Neuronal stem cell (in vitro differentiated cells): ENCODE data around the gene HDAC1.

ENCODE experiments used
- DNase-seq: peaks from one replicate; pipeline ENCODE4 v3.0.0-alpha.2; 2013; ENCODE audit warnings: low spot score
- H2AFZ ChIP-seq: one replicate; pipeline ENCODE4 v1.6.1; 2013; ENCODE audit warnings: mild to moderate bottlenecking, low read length, inconsistent platforms
- H2AK5ac ChIP-seq: 2 replicates; pipeline ENCODE4 v1.6.1; 2013; ENCODE audit warnings: low read depth, mild to moderate bottlenecking, inconsistent platforms, low read length, moderate library complexity, mixed read lengths
- H2BK120ac ChIP-seq: 2 replicates; pipeline ENCODE4 v1.6.1; 2013; ENCODE audit warnings: low read depth, mild to moderate bottlenecking, inconsistent platforms, low read length, moderate library complexity, mixed read lengths
- H2BK12ac ChIP-seq: one replicate; pipeline ENCODE4 v1.6.1; 2013; ENCODE audit warnings: low read length, inconsistent platforms
- H2BK15ac ChIP-seq: 2 replicates; pipeline ENCODE4 v1.6.1; 2013; ENCODE audit warnings: mild to moderate bottlenecking, low read length, inconsistent platforms, mixed read lengths
- H2BK5ac ChIP-seq: one replicate; pipeline ENCODE4 v1.6.1; 2013; ENCODE audit warnings: inconsistent platforms, mild to moderate bottlenecking, low read length, moderate library complexity
- H3K14ac ChIP-seq: one replicate; pipeline ENCODE4 v1.6.1; 2013; ENCODE audit warnings: low read length, inconsistent platforms
- H3K18ac ChIP-seq: 2 replicates; pipeline ENCODE4 v1.6.1; 2013; ENCODE audit warnings: low read length, inconsistent platforms
- H3K23ac ChIP-seq: 2 replicates; pipeline ENCODE4 v1.6.1; 2013; ENCODE audit warnings: low read depth, mild to moderate bottlenecking, mixed read lengths, low read length, inconsistent platforms; ENCODE audit not compliant: poor library complexity
- H3K27ac ChIP-seq: replicated peaks from 3 replicates; pipeline ENCODE4 v1.5.1; 2013; ENCODE audit warnings: low read length, inconsistent platforms
- H3K27me3 ChIP-seq, 3 experiments: 2 replicates each; pipeline ENCODE4 v1.6.1; 2013; ENCODE audit warnings: low read length in 3 of 3, mild to moderate bottlenecking in 2 of 3, inconsistent platforms in 1 of 3, low read depth in 1 of 3, mixed read lengths in 1 of 3, moderate library complexity in 1 of 3; ENCODE audit not compliant: control insufficient read depth in 3 of 3, insufficient read depth in 3 of 3
- H3K36me3 ChIP-seq, 2 donors: replicated peaks in 1 of 2; 2 replicates each; pipeline ENCODE4 v1.6.1; 2013; ENCODE audit warnings: low read length in 2 of 2; ENCODE audit not compliant: control insufficient read depth in 2 of 2, insufficient read depth in 2 of 2
- H3K4ac ChIP-seq: 2 replicates; pipeline ENCODE4 v1.6.1; 2013; ENCODE audit warnings: inconsistent platforms, mild to moderate bottlenecking, low read length, moderate library complexity
- H3K4me1 ChIP-seq, 2 donors: 1 replicate in 1 of 2; 2 replicates in 1 of 2; pipeline ENCODE4 v1.6.1; 2013; ENCODE audit warnings: low read length in 2 of 2, low read depth in 1 of 2; ENCODE audit not compliant: control insufficient read depth in 2 of 2, insufficient read depth in 1 of 2
- H3K4me2 ChIP-seq: one replicate; pipeline ENCODE4 v1.6.1; 2013; ENCODE audit warnings: mild to moderate bottlenecking, low read length, inconsistent platforms; ENCODE audit not compliant: insufficient read depth, poor library complexity, severe bottlenecking
- H3K4me3 ChIP-seq, 2 donors: 2 replicates each; pipeline ENCODE4 v1.5.1; 2013; ENCODE audit warnings: low read length in 2 of 2, mild to moderate bottlenecking in 2 of 2, inconsistent platforms in 1 of 2, moderate library complexity in 1 of 2
- H3K79me1 ChIP-seq: one replicate; pipeline ENCODE4 v1.6.1; 2013; ENCODE audit warnings: low read depth, mild to moderate bottlenecking, inconsistent platforms, low read length, moderate library complexity
- H3K9ac ChIP-seq: one replicate; pipeline ENCODE4 v1.6.1; 2013; ENCODE audit warnings: mild to moderate bottlenecking, low read depth, low read length, inconsistent platforms; ENCODE audit not compliant: poor library complexity
- H3K9me3 ChIP-seq, 2 donors: replicated peaks in 1 of 2; 2 replicates each; pipeline versions ENCODE3 to v1.6.1; 2013; ENCODE audit warnings: low read length in 2 of 2, mild to moderate bottlenecking in 2 of 2, inconsistent platforms in 1 of 2, low read depth in 1 of 2, mixed read lengths in 1 of 2, moderate library complexity in 1 of 2; ENCODE audit not compliant: control insufficient read depth in 2 of 2, insufficient read depth in 1 of 2
- H4K8ac ChIP-seq: one replicate; pipeline ENCODE4 v1.6.1; 2013; ENCODE audit warnings: low read depth, mild to moderate bottlenecking, inconsistent platforms, low read length, moderate library complexity
- H4K91ac ChIP-seq: one replicate; pipeline ENCODE4 v1.6.1; 2013; ENCODE audit warnings: low read length, low read depth, mild to moderate bottlenecking, inconsistent platforms; ENCODE audit not compliant: poor library complexity
- WGBS, 2 donors: extraction: QIAGEN DNeasy Blood & Tissue Kit; methylation state at CpG; one replicate each; pipeline ENCODE4 v1.1.7; 2013; ENCODE audit warnings: missing lambda C conversion rate in 2 of 2, mixed read lengths in 1 of 2; ENCODE audit not compliant: insufficient read length in 2 of 2, insufficient replicate concordance in 1 of 2; ENCODE audit errors: extremely low coverage in 2 of 2; 5-methylcytosine and 5-hydroxymethylcytosine counted together

HDAC1 gene

GRCh38 chr1:32330558-32331151 is 38.8 kb downstream of the HDAC1 start:
- no CpG with 5 or more reads among the region's 12 CpGs for WGBS, 2 donors
- peaks cover 61 to 90% of the 10 kb centered on the region in 2 donors for H3K36me3 ChIP-seq
- H2BK15ac ChIP-seq, result no peak overlapping the region

GRCh38 chr1:32331549-32331948 is 39.7 kb downstream of the HDAC1 start:
- WGBS, 2 donors, result no CpG with 5 or more reads among the region's 12 CpGs
- H3K4ac ChIP-seq, result no peak overlapping the region
- H2BK15ac ChIP-seq, result no peak overlapping the region
- H4K8ac ChIP-seq, result no peak overlapping the region
- H3K23ac ChIP-seq, result peak overlapping the region; percentile 34
- H3K4me2 ChIP-seq, result no peak overlapping the region
- peak overlapping the region; percentile 19 for H3K27ac ChIP-seq
- H2BK120ac ChIP-seq, result no peak overlapping the region
- no peak overlapping the region for H2AK5ac ChIP-seq
- no peak overlapping the region for H3K14ac ChIP-seq
- H2BK5ac ChIP-seq, result no peak overlapping the region
- no peak overlapping the region for H4K91ac ChIP-seq
- no peak overlapping the region for H2BK12ac ChIP-seq
- H3K9ac ChIP-seq, result no peak overlapping the region
- H3K79me1 ChIP-seq, result peaks cover 2% of the 10 kb centered on the region
- no peak for DNase-seq
- H3K36me3 ChIP-seq, result peaks cover 61 to 85% of the 10 kb centered on the region in 2 donors
- no peak overlapping the region for H3K4me3 ChIP-seq
- no peaks in the 10 kb centered on the region for H3K27me3 ChIP-seq
- H3K9me3 ChIP-seq, result peaks cover 0 to 2% of the 10 kb centered on the region in 2 donors
- H2AFZ ChIP-seq, result no peak overlapping the region
- H3K18ac ChIP-seq, result no peak overlapping the region
- H3K4me1 ChIP-seq, result peaks cover 11 to 13% of the 10 kb centered on the region in 2 donors

More at GRCh38 chr1:32330558-32331151, 38.8 kb downstream of the HDAC1 start:
- Histone ChIP-seq H3K18ac (no peak overlapping the region), H3K4me3 (no peak overlapping the region), H3K79me1 (peaks cover 2% of the 10 kb centered on the region), H3K27ac (no peak overlapping the region), H4K91ac (no peak overlapping the region), H2BK12ac (no peak overlapping the region), H2AFZ (no peak overlapping the region), H3K4me2 (no peak overlapping the region), H3K9me3 (peaks cover 0 to 2% of the 10 kb centered on the region in 2 donors), H2BK5ac (no peak overlapping the region), H4K8ac (no peak overlapping the region), H3K9ac (no peak overlapping the region), H3K4me1 (peaks cover 10 to 11% of the 10 kb centered on the region in 2 donors), H2AK5ac (no peak overlapping the region), H3K23ac (no peak overlapping the region), H3K4ac (no peak overlapping the region), H3K27me3 (no peaks in the 10 kb centered on the region), H3K14ac (no peak overlapping the region), H2BK120ac (no peak overlapping the region)
- DNase-seq, result no peak

- Histone ChIP-seq H3K23ac (peak overlapping the region; percentile 77), H3K79me1 (peaks cover 2% of the 10 kb centered on the region), H3K27me3 (no peaks in the 10 kb centered on the region), H2BK12ac (no peak overlapping the region), H2BK15ac (no peak overlapping the region), H3K14ac (no peak overlapping the region), H3K4me2 (no peak overlapping the region), H3K27ac (peak overlapping the region; percentile 27), H3K9me3 (peaks cover 0 to 2% of the 10 kb centered on the region in 2 donors), H2BK120ac (no peak overlapping the region), H3K9ac (no peak overlapping the region), H3K4me1 (peaks cover 19 to 22% of the 10 kb centered on the region in 2 donors), H3K18ac (no peak overlapping the region), H4K8ac (no peak overlapping the region), H3K36me3 (peaks cover 53 to 76% of the 10 kb centered on the region in 2 donors), H3K4me3 (no peak overlapping the region), H4K91ac (no peak overlapping the region), H2AK5ac (no peak overlapping the region), H2BK5ac (no peak overlapping the region), H2AFZ (no peak overlapping the region), H3K4ac (no peak overlapping the region)
- WGBS, 2 donors, result no CpG with 5 or more reads among the region's 3 CpGs
- no peak for DNase-seq
Observed at GRCh38 chr1:32332290-32333079, 40.6 kb downstream of the HDAC1 start.

- Histone ChIP-seq H3K18ac (no peak overlapping the region), H2BK5ac (no peak overlapping the region), H3K9me3 (peaks cover 0 to 2% of the 10 kb centered on the region in 2 donors), H3K4me3 (peak overlapping the region in 1 of 2 donors; percentile 82), H2BK12ac (no peak overlapping the region), H3K9ac (no peak overlapping the region), H2AFZ (no peak overlapping the region), H3K23ac (no peak overlapping the region), H3K27ac (no peak overlapping the region), H4K8ac (no peak overlapping the region), H3K27me3 (no peaks in the 10 kb centered on the region), H3K4me2 (no peak overlapping the region), H3K14ac (no peak overlapping the region), H2BK120ac (no peak overlapping the region), H2AK5ac (no peak overlapping the region), H4K91ac (no peak overlapping the region), H3K4ac (no peak overlapping the region), H2BK15ac (no peak overlapping the region), H3K36me3 (peaks cover 50 to 67% of the 10 kb centered on the region in 2 donors), H3K79me1 (peaks cover 2% of the 10 kb centered on the region), H3K4me1 (peaks cover 28 to 32% of the 10 kb centered on the region in 2 donors)
- no CpG with 5 or more reads among the region's 3 CpGs for WGBS, 2 donors
- no peak for DNase-seq
Observed at GRCh38 chr1:32333251-32333963, 41.5 kb downstream of the HDAC1 start.
